GM12878 (cell line): ENCODE results near the gene MIGA2.

ENCODE experiments used
- BHLHE40 ChIP-seq, 2 experiments: fragments of 450-650 bp in 1 of 2; IDR thresholded peaks; 2 replicates each; pipeline ENCODE4 v1.6.1; 2011 to 2017; ENCODE audit warnings: low read depth in 2 of 2, borderline replicate concordance in 1 of 2, improper control_type of control experiment in 1 of 2, low read length in 1 of 2, mild to moderate bottlenecking in 1 of 2
- CTCF ChIP-seq, 3 experiments: IDR thresholded peaks in 2 of 3; conservative IDR thresholded peaks in 1 of 3; 2 replicates each; pipeline ENCODE4 v1.5.1; 2011; ENCODE audit warnings: low read depth in 3 of 3, low read length in 3 of 3, mild to moderate bottlenecking in 3 of 3, control low read depth in 2 of 3, moderate library complexity in 2 of 3, inconsistent platforms in 1 of 3, mixed read lengths in 1 of 3; ENCODE audit not compliant: control insufficient read depth in 2 of 3, insufficient read depth in 1 of 3; ENCODE audit errors: extremely low read depth in 1 of 3
- EZH2 ChIP-seq: IDR thresholded peaks from 2 replicates; pipeline ENCODE4 v1.6.1; 2012; ENCODE audit warnings: low read depth, mild to moderate bottlenecking, control low read depth, inconsistent platforms, low read length, borderline replicate concordance; ENCODE audit not compliant: control insufficient read depth
- KLF5 ChIP-seq: fragments of 450-650 bp; IDR thresholded peaks from 2 replicates; pipeline ENCODE4 v1.6.1; 2014; ENCODE audit warnings: mild to moderate bottlenecking; ENCODE audit not compliant: partially characterized antibody
- MAX ChIP-seq: IDR thresholded peaks from 2 replicates; pipeline ENCODE4 v1.6.1; 2012; ENCODE audit warnings: low read depth, low read length, improper control_type of control experiment
- MYC ChIP-seq: IDR thresholded peaks from 2 replicates; pipeline ENCODE4 v1.6.1; 2011; ENCODE audit warnings: mild to moderate bottlenecking, low read length, moderate library complexity, inconsistent platforms; ENCODE audit not compliant: insufficient read depth, insufficient replicate concordance, insufficient read length, severe bottlenecking
- POLR2AphosphoS5 ChIP-seq: IDR thresholded peaks from 2 replicates; pipeline ENCODE4 v1.6.1; 2011; ENCODE audit warnings: mild to moderate bottlenecking, low read length, inconsistent platforms
- RAD51 ChIP-seq: fragments of 450-650 bp; IDR thresholded peaks from 2 replicates; pipeline ENCODE4 v1.6.1; 2016; ENCODE audit warnings: moderate library complexity, mild to moderate bottlenecking, inconsistent platforms
- SP1 ChIP-seq: IDR thresholded peaks from one replicate; pipeline ENCODE4 v1.6.1; 2011; ENCODE audit warnings: low read depth, low read length
- TF ChIP-seq, protein P1 (sequence below): fragments of 450-650 bp; IDR thresholded peaks from 2 replicates; pipeline ENCODE4 v1.6.1; 2014; ENCODE audit warnings: mild to moderate bottlenecking

- TF ChIP-seq MYC, result no peak
- TF ChIP-seq, protein P1, sequence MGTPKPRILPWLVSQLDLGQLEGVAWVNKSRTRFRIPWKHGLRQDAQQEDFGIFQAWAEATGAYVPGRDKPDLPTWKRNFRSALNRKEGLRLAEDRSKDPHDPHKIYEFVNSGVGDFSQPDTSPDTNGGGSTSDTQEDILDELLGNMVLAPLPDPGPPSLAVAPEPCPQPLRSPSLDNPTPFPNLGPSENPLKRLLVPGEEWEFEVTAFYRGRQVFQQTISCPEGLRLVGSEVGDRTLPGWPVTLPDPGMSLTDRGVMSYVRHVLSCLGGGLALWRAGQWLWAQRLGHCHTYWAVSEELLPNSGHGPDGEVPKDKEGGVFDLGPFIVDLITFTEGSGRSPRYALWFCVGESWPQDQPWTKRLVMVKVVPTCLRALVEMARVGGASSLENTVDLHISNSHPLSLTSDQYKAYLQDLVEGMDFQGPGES, result no peak
- TF ChIP-seq CTCF (IDR thresholded peaks at IDR 0.05 in 2 of 3, conservative IDR thresholded peaks at IDR 0.05 in 1 of 3; ENCODE audit: control insufficient read depth in 2 of 3, extremely low read depth in 1 of 3, insufficient read depth in 1 of 3, low read depth in 3 of 3, low read length in 3 of 3), result no peak
- TF ChIP-seq EZH2, result no peak
- TF ChIP-seq MAX, result no peak
- TF ChIP-seq RAD51, result no peak
- no peak for TF ChIP-seq POLR2AphosphoS5
- TF ChIP-seq KLF5, result no peak
- no peak for TF ChIP-seq SP1
- no peak for TF ChIP-seq BHLHE40 (IDR thresholded peaks at IDR 0.05; ENCODE audit: borderline replicate concordance in 1 of 2, low read depth in 2 of 2, low read length in 1 of 2)
Measured at GRCh38 chr9:129076640-129077037, 40.2 kb downstream of the MIGA2 start.
